Activated CD4-positive, alpha-beta T cell treated with anti-CD3 and anti-CD28 coated beads, Interleukin-2, amount 10 ng/mL, durations not matched to agents 7 days and 5 days (primary cell): Measurements from ENCODE around the gene FYB1. TPM values are rescaled to one million over a fixed set of nuclear protein-coding genes. Genes with fewer than 3 reads are reported as not detected.

Experiments
- CTCF ChIA-PET: fragments of 350-600 bp; sonication (Branson Sonifier 250); formaldehyde crosslinking; loops from one replicate; lab custom pipeline; 2021; ENCODE audit warnings: antibody characterized with exemption; lab: Charles Lee
- POLR2A ChIA-PET: fragments of 350-600 bp; sonication (Branson Sonifier 250); formaldehyde crosslinking; loops from one replicate; lab custom pipeline; 2021; ENCODE audit warnings: antibody characterized with exemption; lab: Charles Lee
- DNase-seq: peaks from one replicate; pipeline ENCODE4 v3.0.0-alpha.2; 2020
- H3K27ac Mint-ChIP-seq: one replicate; pipeline ENCODE4 v1.8.0; 2021; ENCODE audit warnings: mild to moderate bottlenecking, moderate library complexity, mixed read lengths
- H3K27me3 Mint-ChIP-seq: one replicate; pipeline ENCODE4 v1.8.0; 2021; ENCODE audit warnings: mixed read lengths
- H3K36me3 Mint-ChIP-seq: one replicate; pipeline ENCODE4 v1.8.0; 2021; ENCODE audit warnings: low read depth, mixed read lengths
- H3K4me1 Mint-ChIP-seq: one replicate; pipeline ENCODE4 v1.8.0; 2021; ENCODE audit warnings: mixed read lengths
- H3K4me3 Mint-ChIP-seq: one replicate; pipeline ENCODE4 v1.8.0; 2021; ENCODE audit warnings: mild to moderate bottlenecking, moderate library complexity, mixed read lengths
- H3K9me3 Mint-ChIP-seq: one replicate; pipeline ENCODE4 v1.8.0; 2021; ENCODE audit warnings: mixed read lengths
- total RNA-seq, 2 experiments: library from RNA; stranded (reverse); gene quantifications; one replicate each; pipeline ENCODE4 v1.2.3, GENCODE V29; 2021

The FYB1 gene
- total RNA-seq, 2 experiments from 2014 or later: 396 to 480 TPM

GRCh38 chr5:39076757-39077728 is 142.3 kb downstream of the FYB1 start:
- ChIA-PET CTCF (interaction anchor here (0.6 kb wide), 1 partner anchor 230 kb away, joined by 3 read pairs; no protein-coding TSS in a partner anchor), POLR2A (interaction anchor here (1.0 kb wide), 1 partner anchor 111 kb away, joined by 6 read pairs; no protein-coding TSS in a partner anchor)
- peaks cover 7% of the 10 kb centered on the region for H3K36me3 Mint-ChIP-seq
- peaks cover 34% of the 10 kb centered on the region for H3K4me1 Mint-ChIP-seq
- DNase-seq: no peak
- peaks cover 4% of the 10 kb centered on the region for H3K27me3 Mint-ChIP-seq
- H3K27ac Mint-ChIP-seq: peak overlapping the region; percentile 65
- H3K9me3 Mint-ChIP-seq: no peaks in the 10 kb centered on the region
- peak overlapping the region; percentile 37 for H3K4me3 Mint-ChIP-seq

GRCh38 chr5:39076101-39076756 is 143.1 kb downstream of the FYB1 start:
- H3K27ac Mint-ChIP-seq: peak overlapping the region; percentile 65

GRCh38 chr5:39074017-39074814 is 145.1 kb downstream of the FYB1 start, which contains the start of gene RICTOR:
RICTOR (minus strand) TSS chr5:39074399; CDS start chr5:39074377, 22 bp downstream.
- ChIA-PET CTCF (no interaction called here), POLR2A (no interaction called here)
- H3K27ac Mint-ChIP-seq: peak within 1 kb of the TSS; percentile 97
- peaks cover 52% of the 10 kb centered on the region for H3K4me1 Mint-ChIP-seq
- H3K9me3 Mint-ChIP-seq: peaks cover under 1% of the 10 kb centered on the region
- H3K27me3 Mint-ChIP-seq: peaks cover 4% of the 10 kb centered on the region
- peak within 1 kb of the TSS; percentile 97 for H3K4me3 Mint-ChIP-seq
- peak; percentile 92 for DNase-seq
- H3K36me3 Mint-ChIP-seq: peaks cover 19% of the 10 kb centered on the region

More at GRCh38 chr5:39076101-39076756, 143.1 kb downstream of the FYB1 start:
- Mint-ChIP-seq H3K4me3 (peak overlapping the region; percentile 37), H3K36me3 (peaks cover 13% of the 10 kb centered on the region), H3K4me1 (peaks cover 41% of the 10 kb centered on the region), H3K27me3 (peaks cover 4% of the 10 kb centered on the region), H3K9me3 (no peaks in the 10 kb centered on the region)
- POLR2A ChIA-PET: interaction anchor here (1.0 kb wide), 1 partner anchor 111 kb away, joined by 6 read pairs; no protein-coding TSS in a partner anchor
- CTCF ChIA-PET: interaction anchor here (0.6 kb wide), 1 partner anchor 231 kb away, joined by 3 read pairs; no protein-coding TSS in a partner anchor
- no peak for DNase-seq

- no peak for DNase-seq
- H3K9me3 Mint-ChIP-seq: peaks cover 2% of the 10 kb centered on the region
- H3K4me1 Mint-ChIP-seq: peaks cover 51% of the 10 kb centered on the region
- ChIA-PET POLR2A (no interaction called here), CTCF (no interaction called here)
- peak overlapping the region; percentile 96 for H3K27ac Mint-ChIP-seq
- H3K27me3 Mint-ChIP-seq: peaks cover 4% of the 10 kb centered on the region
- H3K4me3 Mint-ChIP-seq: peak overlapping the region; percentile 93
- H3K36me3 Mint-ChIP-seq: peaks cover 24% of the 10 kb centered on the region
Measured at GRCh38 chr5:39073767-39074016, 145.7 kb downstream of the FYB1 start.

- Mint-ChIP-seq H3K9me3 (peaks cover 5% of the 10 kb centered on the region), H3K36me3 (peaks cover 30% of the 10 kb centered on the region), H3K4me3 (peak overlapping the region; percentile 93), H3K27ac (peak overlapping the region; percentile 96), H3K27me3 (peaks cover under 1% of the 10 kb centered on the region), H3K4me1 (peaks cover 53% of the 10 kb centered on the region)
- POLR2A ChIA-PET: interaction anchor here (0.7 kb wide), 1 partner anchor 89 kb away, joined by 3 read pairs; no protein-coding TSS in a partner anchor
- peak; percentile 72 for DNase-seq
- CTCF ChIA-PET: interaction anchor here (0.7 kb wide), 1 partner anchor 12 kb away, joined by 3 read pairs; no protein-coding TSS in a partner anchor
Measured at GRCh38 chr5:39072925-39073766, 146.2 kb downstream of the FYB1 start.

- H3K9me3 Mint-ChIP-seq: peaks cover 27% of the 10 kb centered on the region
- POLR2A ChIA-PET: no interaction called here
- H3K36me3 Mint-ChIP-seq: peaks cover 68% of the 10 kb centered on the region
- no peaks in the 10 kb centered on the region for H3K27me3 Mint-ChIP-seq
- no peak overlapping the region for H3K4me3 Mint-ChIP-seq
- no peak for DNase-seq
- CTCF ChIA-PET: no interaction called here
- no peak overlapping the region for H3K27ac Mint-ChIP-seq
- H3K4me1 Mint-ChIP-seq: peaks cover 59% of the 10 kb centered on the region
Measured at GRCh38 chr5:39068099-39068498, 151.3 kb downstream of the FYB1 start.

- H3K4me3 Mint-ChIP-seq: no peak overlapping the region
- H3K4me1 Mint-ChIP-seq: peaks cover 49% of the 10 kb centered on the region
- POLR2A ChIA-PET: no interaction called here
- no peaks in the 10 kb centered on the region for H3K27me3 Mint-ChIP-seq
- H3K9me3 Mint-ChIP-seq: peaks cover 27% of the 10 kb centered on the region
- H3K27ac Mint-ChIP-seq: no peak overlapping the region
- H3K36me3 Mint-ChIP-seq: peaks cover 51% of the 10 kb centered on the region
- no peak for DNase-seq
- CTCF ChIA-PET: no interaction called here
Measured at GRCh38 chr5:39064450-39064849, 154.9 kb downstream of the FYB1 start.

GRCh38 chr5:39063037-39063436 is 156.3 kb downstream of the FYB1 start:
- POLR2A ChIA-PET: no interaction called here
- Mint-ChIP-seq H3K9me3 (peaks cover 21% of the 10 kb centered on the region), H3K27ac (no peak overlapping the region), H3K27me3 (no peaks in the 10 kb centered on the region), H3K4me3 (no peak overlapping the region), H3K4me1 (peaks cover 49% of the 10 kb centered on the region), H3K36me3 (peaks cover 37% of the 10 kb centered on the region)
- no peak for DNase-seq
- CTCF ChIA-PET: interaction anchor here (1.3 kb wide), 1 partner anchor 18 kb away, joined by 3 read pairs; no protein-coding TSS in a partner anchor

GRCh38 chr5:39062530-39062929 is 156.8 kb downstream of the FYB1 start:
- H3K4me1 Mint-ChIP-seq: peaks cover 47% of the 10 kb centered on the region
- H3K27me3 Mint-ChIP-seq: no peaks in the 10 kb centered on the region
- ChIA-PET CTCF (interaction anchor here (1.3 kb wide), 1 partner anchor 18 kb away, joined by 3 read pairs; no protein-coding TSS in a partner anchor), POLR2A (no interaction called here)
- H3K4me3 Mint-ChIP-seq: no peak overlapping the region
- H3K9me3 Mint-ChIP-seq: peaks cover 16% of the 10 kb centered on the region
- DNase-seq: no peak
- peaks cover 32% of the 10 kb centered on the region for H3K36me3 Mint-ChIP-seq
- no peak overlapping the region for H3K27ac Mint-ChIP-seq

GRCh38 chr5:39062104-39062503 is 157.3 kb downstream of the FYB1 start:
- H3K27ac Mint-ChIP-seq: no peak overlapping the region
- DNase-seq: no peak
- no peak overlapping the region for H3K4me3 Mint-ChIP-seq
- no peaks in the 10 kb centered on the region for H3K27me3 Mint-ChIP-seq
- peaks cover 12% of the 10 kb centered on the region for H3K9me3 Mint-ChIP-seq
- ChIA-PET POLR2A (no interaction called here), CTCF (interaction anchor here (0.8 to 1.3 kb wide), 3 partner anchors 11 to 19 kb away, joined by 3 read pairs; no protein-coding TSS in a partner anchor)
- peaks cover 47% of the 10 kb centered on the region for H3K4me1 Mint-ChIP-seq
- H3K36me3 Mint-ChIP-seq: peaks cover 28% of the 10 kb centered on the region

GRCh38 chr5:39059064-39059463 is 160.3 kb downstream of the FYB1 start:
- POLR2A ChIA-PET: no interaction called here
- H3K27me3 Mint-ChIP-seq: no peaks in the 10 kb centered on the region
- H3K4me1 Mint-ChIP-seq: peaks cover 36% of the 10 kb centered on the region
- DNase-seq: no peak
- H3K27ac Mint-ChIP-seq: peak overlapping the region; percentile 13
- H3K36me3 Mint-ChIP-seq: peaks cover 17% of the 10 kb centered on the region
- CTCF ChIA-PET: no interaction called here
- no peak overlapping the region for H3K4me3 Mint-ChIP-seq
- no peaks in the 10 kb centered on the region for H3K9me3 Mint-ChIP-seq
